Bronchial epithelial cell (primary cell): ENCODE measurements around the gene OLFML2A. TPM values are rescaled to one million over a fixed set of nuclear protein-coding genes. Genes with fewer than 3 reads are reported as not detected.

Experiments used
- DNase-seq: peaks from one replicate; pipeline ENCODE4 v3.0.0-alpha.2; 2010; ENCODE audit warnings: low read depth
- FAIRE-seq: peaks from 2 replicates; lab custom pipeline; 2011; peaks lifted over from hg19 to GRCh38; lab: Jason Lieb, UNC
- H3K27me3 ChIP-seq: 2 replicates; pipeline ENCODE4 v1.5.1; 2011; ENCODE audit warnings: low read length; ENCODE audit not compliant: control insufficient read depth, insufficient read depth
- H3K36me3 ChIP-seq: 2 replicates; pipeline ENCODE4 v1.5.1; 2011; ENCODE audit warnings: low read length; ENCODE audit not compliant: control insufficient read depth, insufficient read depth
- H3K4me3 ChIP-seq: 2 replicates; pipeline ENCODE4 v1.5.1; 2011; ENCODE audit warnings: mild to moderate bottlenecking, low read depth, low read length, control low read depth
- CTCF ChIP-seq: IDR thresholded peaks from 2 replicates; pipeline ENCODE4 v1.5.1; 2011; ENCODE audit warnings: mild to moderate bottlenecking, moderate library complexity, low read length, control low read depth, inconsistent platforms; ENCODE audit not compliant: insufficient read depth, severe bottlenecking
- total RNA-seq: library from RNA; depleted of rRNA; stranded (reverse); fragments of >200 nt; gene quantifications from 2 replicates; pipeline ENCODE4 v1.2.1, GENCODE V29; 2014

Gene OLFML2A
- total RNA-seq, 1 donor from 2014 or later: 4.5 TPM

GRCh38 chr9:124767821-124768220, 9.1 kb upstream of the OLFML2A start:
- no peaks in the 10 kb centered on the region for H3K36me3 ChIP-seq
- no peaks in the 10 kb centered on the region for H3K27me3 ChIP-seq
- no peak for TF ChIP-seq CTCF
- no peak for FAIRE-seq
- no peak for DNase-seq
- no peak overlapping the region for H3K4me3 ChIP-seq

DNA sequence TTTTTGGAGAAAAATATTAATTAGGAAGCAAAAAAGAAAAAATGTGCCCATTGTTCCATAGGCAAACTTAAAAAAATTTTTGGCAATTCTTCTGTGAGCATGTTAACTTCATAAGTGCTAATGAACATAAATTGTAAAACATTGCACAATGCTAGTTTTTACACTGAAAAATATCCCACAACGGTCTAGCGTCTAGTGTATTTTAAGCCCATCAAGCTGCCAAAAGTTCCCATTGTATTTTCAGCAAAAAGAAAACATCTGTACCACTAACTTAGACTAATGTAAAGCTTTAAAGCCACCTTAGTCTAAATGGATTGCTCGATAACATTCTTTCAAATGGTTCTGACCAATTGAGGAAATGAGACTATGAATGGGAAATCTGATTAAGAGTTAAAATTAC, 8.6 kb upstream of the OLFML2A start:
- TF ChIP-seq CTCF: no peak
- Histone ChIP-seq H3K27me3 (no peaks in the 10 kb centered on the region), H3K36me3 (no peaks in the 10 kb centered on the region), H3K4me3 (no peak overlapping the region)
- DNase-seq (no peak), FAIRE-seq (no peak)

- no peak for TF ChIP-seq CTCF
- Histone ChIP-seq H3K27me3 (no peaks in the 10 kb centered on the region), H3K4me3 (peak overlapping the region; percentile 95), H3K36me3 (no peaks in the 10 kb centered on the region)
- no peak for DNase-seq
- no peak for FAIRE-seq
These were observed 8.0 kb upstream of the OLFML2A start for GRCh38 chr9:124768750-124769548.

- no peak for DNase-seq
- H3K27me3 ChIP-seq: no peaks in the 10 kb centered on the region
- peak overlapping the region; percentile 95 for H3K4me3 ChIP-seq
- no peaks in the 10 kb centered on the region for H3K36me3 ChIP-seq
- TF ChIP-seq CTCF: no peak
- FAIRE-seq: no peak
These were observed 7.2 kb upstream of the OLFML2A start for GRCh38 chr9:124769549-124770358.

GRCh38 chr9:124770359-124771020, 6.4 kb upstream of the OLFML2A start:
- DNase-seq (no peak), FAIRE-seq (no peak)
- no peaks in the 10 kb centered on the region for H3K36me3 ChIP-seq
- TF ChIP-seq CTCF: no peak
- peak overlapping the region; percentile 95 for H3K4me3 ChIP-seq
- no peaks in the 10 kb centered on the region for H3K27me3 ChIP-seq
